Measurements from ENCODE around the gene RTN4IP1. TPM values are rescaled to one million over a fixed set of nuclear protein-coding genes. Genes with fewer than 3 reads are reported as not detected.
"Not testable (repeated sequence)": the region's sequence is repeated elsewhere in the genome, so short reads cannot be mapped to it uniquely, and the experiment has no call there.

Gene RTN4IP1
- total RNA-seq, 4 donors from 2014 or later = 1.6 to 11.1 (median 6.0) TPM

- Histone ChIP-seq H3K4me3 (no peak overlapping the region), H3K4me1 (no peaks in the 10 kb centered on the region), H3K36me3 (peaks cover 0 to 19% (median 0%) of the 10 kb centered on the region in 3 donors), H3K27me3 (no peaks in the 10 kb centered on the region), H3K27ac (no peak overlapping the region), H3K9me3 (no peaks in the 10 kb centered on the region)
- DNase-seq = no peak
- TF ChIP-seq POLR2A (IDR thresholded peaks at IDR 0.05) = no peak
- peak in 4 of 6 experiments; percentile 7 to 49 (median 32) for TF ChIP-seq CTCF (IDR thresholded peaks at IDR 0.05)
- WGBS, 2 donors = 70 to 79% methylated on average over 6 of the region's 6 CpGs
- intact Hi-C loops (cut with DNase I) = loop anchor here (10.0 kb wide), 1 partner anchor 365 kb away; the partner anchor contains the start of gene CD24
These were observed 19.6 kb downstream of the RTN4IP1 start for GRCh38 chr6:106609699-106610098.

GRCh38 chr6:106608080-106608668 lies 21.1 kb downstream of the RTN4IP1 start:
- Histone ChIP-seq H3K27me3 (no peaks in the 10 kb centered on the region), H3K36me3 (peaks cover 0 to 8% (median 0%) of the 10 kb centered on the region in 3 donors), H3K4me3 (no peak overlapping the region), H3K4me1 (no peaks in the 10 kb centered on the region), H3K27ac (no peak overlapping the region), H3K9me3 (no peaks in the 10 kb centered on the region)
- 8 to 10% methylated on average over 2 of the region's 2 CpGs for WGBS, 2 donors
- DNase-seq = no peak
- intact Hi-C loops (cut with DNase I) = loop anchor here (10.0 kb wide), 1 partner anchor 367 kb away; the partner anchor contains the start of gene CD24
- TF ChIP-seq CTCF (IDR thresholded peaks at IDR 0.05) = peak; percentile 47 to 81 (median 68)
- TF ChIP-seq POLR2A (IDR thresholded peaks at IDR 0.05) = no peak

GRCh38 chr6:106600329-106600728 lies 29.0 kb downstream of the RTN4IP1 start:
- intact Hi-C loops (cut with DNase I) = loop anchor here (10.0 kb wide), 1 partner anchor 374 kb away; the partner anchor contains the start of gene CD24
- Histone ChIP-seq H3K27me3 (no peaks in the 10 kb centered on the region), H3K9me3 (no peaks in the 10 kb centered on the region), H3K36me3 (peaks cover 0 to 23% (median 0%) of the 10 kb centered on the region in 3 donors), H3K27ac (no peak overlapping the region), H3K4me1 (no peaks in the 10 kb centered on the region), H3K4me3 (no peak overlapping the region)
- no peak for DNase-seq
- no peak for TF ChIP-seq POLR2A (IDR thresholded peaks at IDR 0.05)
- TF ChIP-seq CTCF (IDR thresholded peaks at IDR 0.05) = no peak
- 92 to 100% methylated on average over 2 of the region's 2 CpGs for WGBS, 2 donors

GRCh38 chr6:106599440-106599839 lies 29.9 kb downstream of the RTN4IP1 start:
- no peaks in the 10 kb centered on the region for H3K4me1 ChIP-seq
- H3K36me3 ChIP-seq = peaks cover 0 to 19% (median 0%) of the 10 kb centered on the region in 3 donors
- H3K27me3 ChIP-seq = no peaks in the 10 kb centered on the region
- no peak overlapping the region for H3K27ac ChIP-seq
- 88 to 92% methylated on average over 1 to 2 of the region's 2 CpGs for WGBS, 2 donors
- H3K4me3 ChIP-seq = no peak overlapping the region
- DNase-seq = no peak
- intact Hi-C loops (cut with DNase I) = no loop called here
- no peak for TF ChIP-seq POLR2A (IDR thresholded peaks at IDR 0.05)
- H3K9me3 ChIP-seq = no peaks in the 10 kb centered on the region

- DNase-seq = no peak
- Histone ChIP-seq H3K27ac (no peak overlapping the region), H3K27me3 (no peaks in the 10 kb centered on the region), H3K4me3 (no peak overlapping the region), H3K36me3 (peaks cover 0 to 29% (median 0%) of the 10 kb centered on the region in 3 donors), H3K9me3 (no peaks in the 10 kb centered on the region), H3K4me1 (no peaks in the 10 kb centered on the region)
- intact Hi-C loops (cut with DNase I) = no loop called here
- TF ChIP-seq POLR2A (IDR thresholded peaks at IDR 0.05) (no peak), CTCF (IDR thresholded peaks at IDR 0.05) (no peak)
- WGBS, 2 donors = 87 to 90% methylated on average over 3 of the region's 3 CpGs
These were observed 38.0 kb downstream of the RTN4IP1 start for GRCh38 chr6:106591111-106591825.

GRCh38 chr6:106588937-106589336 lies 40.4 kb downstream of the RTN4IP1 start:
- peaks cover 0 to 52% (median 0%) of the 10 kb centered on the region in 3 donors for H3K36me3 ChIP-seq
- WGBS, 2 donors = 70 to 100% methylated on average over 2 of the region's 5 CpGs
- H3K9me3 ChIP-seq; H3K27me3 ChIP-seq; H3K27ac ChIP-seq; DNase-seq; H3K4me1 ChIP-seq; H3K4me3 ChIP-seq; intact Hi-C loops (cut with DNase I): not testable (repeated sequence)
